Adrenal gland (tissue), 5 donors: Measurements from ENCODE around the gene TLL1.

ENCODE experiments used
- CTCF ChIP-seq, 6 experiments: fragments of 450-650 bp in 4 of 6; fragments of 200-600 bp in 2 of 6; sonication (generic) in 1 of 6; IDR thresholded peaks; 1 replicate in 5 of 6; 2 replicates in 1 of 6; pipeline versions ENCODE4 v1.5.1 to v1.8.0; 2016 to 2021; ENCODE audit warnings: antibody characterized with exemption in 6 of 6, mild to moderate bottlenecking in 2 of 6, moderate library complexity in 1 of 6
- POLR2A ChIP-seq, 2 donors: fragments of 450-650 bp; IDR thresholded peaks; one replicate each; pipeline ENCODE4 v1.6.1; 2017; ENCODE audit warnings: antibody characterized with exemption in 2 of 2, mild to moderate bottlenecking in 2 of 2, moderate library complexity in 1 of 2
- donor health status: DM: no; HTN: no; CAD: no.

DNA sequence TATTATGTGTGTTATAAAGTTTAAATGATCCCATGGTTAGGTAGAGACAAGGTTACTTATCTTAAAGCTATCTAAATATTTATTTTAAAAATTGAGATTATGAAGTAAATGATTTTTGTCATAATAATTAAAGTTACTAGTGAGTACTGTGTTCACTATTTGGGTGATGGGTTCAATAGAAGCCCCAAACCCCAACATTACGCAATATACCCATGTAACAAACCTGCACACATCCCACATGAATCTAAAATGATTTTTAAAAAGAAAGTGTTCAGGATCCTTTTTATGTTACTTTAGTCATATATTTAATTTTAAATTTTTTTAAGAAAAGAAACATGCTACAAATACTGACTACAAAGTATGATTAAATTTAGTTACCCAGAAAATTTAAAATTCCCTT lies 193.9 kb downstream of the TLL1 start:
- no peak for TF ChIP-seq CTCF (IDR thresholded peaks at IDR 0.05)
- TF ChIP-seq POLR2A (IDR thresholded peaks at IDR 0.05), result no peak
